ENCODE data around the gene PSMD1.

- no peak for TF ChIP-seq CTCF (IDR thresholded peaks at IDR 0.05)
- no peak for TF ChIP-seq EP300 (IDR thresholded peaks at IDR 0.05)
- peak in 1 of 4 donors; percentile 33 for TF ChIP-seq POLR2AphosphoS5 (IDR thresholded peaks at IDR 0.05)
Measured at GRCh38 chr2:231181860-231182512, 125.3 kb downstream of the PSMD1 start.
